HG02885 (cell line): ENCODE data around the gene FAM53A.
"Not testable (repeated sequence)": the region's sequence is repeated elsewhere in the genome, so short reads cannot be mapped to it uniquely, and the experiment has no call there.

Experiments used
- ATAC-seq: cut with Tn5 transposase; IDR thresholded peaks from one replicate; pipeline ENCODE4 v1.9.1; 2021; ENCODE audit warnings: mild to moderate bottlenecking; ENCODE audit not compliant: unreplicated experiment, poor library complexity

Gene FAM53A

DNA sequence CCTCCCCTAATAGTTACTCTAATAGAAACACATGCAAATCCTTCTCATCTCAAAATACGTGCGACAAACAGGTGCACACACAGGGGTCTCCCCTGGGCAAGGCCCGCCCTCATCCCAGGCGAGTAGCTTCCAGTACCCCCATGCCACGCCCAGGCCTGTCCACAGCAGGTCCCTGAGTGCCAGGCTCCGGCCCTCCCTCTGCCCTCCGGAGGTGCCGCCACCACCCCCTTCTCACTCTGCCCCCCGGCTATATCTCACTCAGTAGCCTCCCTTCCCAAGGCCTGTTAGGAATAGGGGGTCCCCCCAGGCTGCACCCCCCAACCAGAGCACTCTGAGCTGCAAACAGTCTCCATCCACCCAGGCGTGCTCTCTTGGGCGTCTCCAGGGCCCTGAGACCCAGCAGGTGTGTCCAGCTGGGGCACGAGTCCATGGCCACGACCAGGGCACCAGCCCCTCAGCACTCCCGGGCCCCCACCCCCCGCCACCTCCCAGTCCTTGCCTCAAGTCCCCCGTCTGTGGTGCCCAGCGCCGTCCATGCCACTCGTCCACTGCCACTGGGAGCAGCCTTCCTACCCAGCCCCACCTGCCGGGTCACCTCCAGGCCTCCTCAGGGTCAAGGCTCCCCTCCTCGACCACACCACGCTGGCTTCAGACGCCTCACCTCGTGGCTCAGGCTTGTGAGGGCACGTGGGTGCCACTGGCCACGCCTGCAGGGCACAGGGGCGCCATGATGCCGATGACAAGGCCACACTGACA, 41.7 kb downstream of the FAM53A start:
- ATAC-seq = no peak

DNA sequence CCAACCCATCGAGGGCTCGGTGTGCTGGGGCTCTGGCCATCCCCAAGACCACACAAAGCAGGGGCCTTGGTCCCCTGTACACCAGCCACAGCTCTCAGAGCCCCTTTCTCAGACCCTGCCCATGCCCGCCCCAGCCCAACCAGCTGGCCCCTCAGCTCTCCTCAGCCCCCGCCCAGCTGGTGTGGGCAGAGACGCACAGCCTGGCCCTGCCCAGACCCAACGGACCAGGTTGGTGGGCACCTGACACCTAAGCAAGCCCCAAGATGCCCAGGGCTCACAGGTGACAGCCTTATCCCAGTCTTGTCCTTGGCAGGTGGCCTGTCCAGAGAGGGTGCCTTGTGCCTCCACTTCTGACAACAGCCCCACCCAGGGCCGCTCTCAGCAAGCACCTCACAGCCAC, 42.4 kb downstream of the FAM53A start:
- ATAC-seq = no peak

GRCh38 chr4:1640716-1641503, 43.2 kb downstream of the FAM53A start:
- not testable (repeated sequence) for ATAC-seq

GRCh38 chr4:1640190-1640589, 43.9 kb downstream of the FAM53A start:
- ATAC-seq = no peak

GRCh38 chr4:1639299-1639868, 44.7 kb downstream of the FAM53A start:
- no peak for ATAC-seq

- no peak for ATAC-seq
Measured at GRCh38 chr4:1638873-1639272, 45.2 kb downstream of the FAM53A start.

DNA sequence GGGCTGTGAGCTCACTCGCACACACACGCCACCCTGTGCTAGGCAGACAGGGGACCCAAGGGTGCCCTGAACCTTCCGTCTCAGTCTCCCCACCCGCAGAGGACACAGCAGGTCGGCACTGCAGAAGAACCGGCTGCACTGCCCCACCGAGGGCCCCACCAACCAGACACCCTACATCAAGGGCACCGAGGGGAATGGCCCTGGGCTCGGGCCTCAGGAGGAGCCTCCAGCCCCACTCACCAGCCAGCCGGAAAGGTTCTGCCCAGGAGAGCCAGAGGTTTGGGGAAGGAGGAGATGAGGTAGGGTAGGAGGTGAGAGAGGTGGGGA, 45.9 kb downstream of the FAM53A start:
- ATAC-seq = no peak

GRCh38 chr4:1637580-1638271, 46.4 kb downstream of the FAM53A start:
- ATAC-seq = no peak

GRCh38 chr4:1636490-1637211, 47.5 kb downstream of the FAM53A start:
- ATAC-seq = no peak

- no peak for ATAC-seq
Measured at GRCh38 chr4:1635464-1635863, 48.6 kb downstream of the FAM53A start.

GRCh38 chr4:1633993-1634392, 50.1 kb downstream of the FAM53A start:
- no peak for ATAC-seq

DNA sequence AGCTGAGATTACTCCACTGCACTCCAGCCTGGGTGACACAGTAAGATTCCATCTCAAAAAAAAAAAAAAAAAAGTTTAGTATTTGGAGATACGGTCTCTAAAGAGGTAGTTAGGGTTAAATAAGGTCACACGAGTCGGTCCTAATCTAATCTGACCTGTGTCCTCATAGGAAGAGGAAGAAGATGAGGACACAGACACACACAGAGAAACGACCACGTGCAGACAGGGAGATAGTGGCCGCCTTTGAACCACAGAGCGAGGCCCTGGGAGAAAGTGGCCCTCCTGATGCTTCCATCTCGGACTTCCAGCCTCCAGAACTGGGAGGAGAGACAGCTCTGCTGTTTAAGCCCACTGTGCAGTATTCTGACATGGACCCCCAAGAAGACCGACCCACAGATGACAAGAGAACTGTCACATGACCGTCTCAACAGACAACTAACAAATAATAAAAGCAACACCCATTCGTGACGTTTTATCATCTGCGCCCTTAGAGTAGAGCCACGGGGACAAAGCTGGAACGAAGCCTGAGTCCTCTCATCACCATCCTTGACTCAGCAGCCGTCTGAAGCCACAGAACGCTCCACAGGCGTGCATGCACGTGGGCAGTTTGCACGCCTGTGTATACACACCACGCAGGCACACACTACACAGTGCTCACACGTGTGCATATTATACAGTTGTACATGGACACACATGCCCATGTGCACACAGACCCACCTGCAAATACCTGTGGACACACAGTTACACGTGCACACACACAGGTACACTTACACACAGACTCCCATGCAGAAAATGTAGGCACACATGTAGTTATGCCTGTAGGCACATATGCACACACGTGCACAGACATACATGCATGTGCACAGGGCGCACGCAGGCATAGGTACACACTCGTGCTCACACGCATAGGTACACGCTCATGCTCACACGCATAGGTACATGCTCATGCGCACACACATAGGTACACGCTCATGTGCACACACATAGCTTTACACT, 51.7 kb downstream of the FAM53A start:
- no peak for ATAC-seq

GRCh38 chr4:1631136-1631535, 53.0 kb downstream of the FAM53A start:
- ATAC-seq = no peak

DNA sequence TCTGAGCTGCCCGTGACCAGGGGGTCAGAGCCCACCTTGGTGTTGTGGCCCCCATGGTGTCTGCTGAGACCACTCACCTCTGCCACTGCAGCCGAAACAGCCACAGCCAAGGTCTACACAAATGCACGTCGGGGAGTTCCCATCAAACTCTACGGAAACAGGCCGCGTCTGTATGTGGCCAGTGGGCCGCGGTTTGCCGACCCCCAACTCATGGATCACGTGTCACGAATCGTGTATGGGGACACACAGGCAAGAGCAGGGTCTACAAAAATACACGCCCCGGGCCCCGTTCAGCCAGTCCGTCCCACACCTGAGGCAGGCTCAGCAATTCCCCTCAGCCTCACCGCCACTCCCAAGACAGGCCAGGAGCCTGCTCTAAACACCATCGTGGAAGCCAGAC, 53.8 kb downstream of the FAM53A start:
- ATAC-seq = no peak

DNA sequence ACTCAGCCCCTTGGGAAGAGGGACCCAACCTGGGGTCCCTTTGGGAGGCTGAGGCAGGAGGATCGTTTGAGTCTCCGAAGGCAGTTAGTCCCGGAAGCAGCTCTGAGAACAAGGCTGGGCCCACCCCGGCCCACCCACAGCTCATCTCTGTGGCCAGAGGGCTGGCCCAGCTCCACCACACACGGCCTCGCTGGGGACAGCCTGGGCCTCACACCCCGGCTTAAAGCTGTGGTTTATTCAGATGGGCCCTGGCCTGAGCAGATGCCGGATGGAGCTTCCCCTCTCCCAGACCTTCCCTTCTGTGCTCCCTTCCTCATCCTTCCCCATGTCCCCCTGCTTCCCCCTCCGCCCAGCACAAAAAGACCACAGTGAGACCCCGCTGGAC, 54.4 kb downstream of the FAM53A start:
- no peak for ATAC-seq

GRCh38 chr4:1628892-1629698, 55.0 kb downstream of the FAM53A start:
- ATAC-seq = peak; percentile 56

DNA sequence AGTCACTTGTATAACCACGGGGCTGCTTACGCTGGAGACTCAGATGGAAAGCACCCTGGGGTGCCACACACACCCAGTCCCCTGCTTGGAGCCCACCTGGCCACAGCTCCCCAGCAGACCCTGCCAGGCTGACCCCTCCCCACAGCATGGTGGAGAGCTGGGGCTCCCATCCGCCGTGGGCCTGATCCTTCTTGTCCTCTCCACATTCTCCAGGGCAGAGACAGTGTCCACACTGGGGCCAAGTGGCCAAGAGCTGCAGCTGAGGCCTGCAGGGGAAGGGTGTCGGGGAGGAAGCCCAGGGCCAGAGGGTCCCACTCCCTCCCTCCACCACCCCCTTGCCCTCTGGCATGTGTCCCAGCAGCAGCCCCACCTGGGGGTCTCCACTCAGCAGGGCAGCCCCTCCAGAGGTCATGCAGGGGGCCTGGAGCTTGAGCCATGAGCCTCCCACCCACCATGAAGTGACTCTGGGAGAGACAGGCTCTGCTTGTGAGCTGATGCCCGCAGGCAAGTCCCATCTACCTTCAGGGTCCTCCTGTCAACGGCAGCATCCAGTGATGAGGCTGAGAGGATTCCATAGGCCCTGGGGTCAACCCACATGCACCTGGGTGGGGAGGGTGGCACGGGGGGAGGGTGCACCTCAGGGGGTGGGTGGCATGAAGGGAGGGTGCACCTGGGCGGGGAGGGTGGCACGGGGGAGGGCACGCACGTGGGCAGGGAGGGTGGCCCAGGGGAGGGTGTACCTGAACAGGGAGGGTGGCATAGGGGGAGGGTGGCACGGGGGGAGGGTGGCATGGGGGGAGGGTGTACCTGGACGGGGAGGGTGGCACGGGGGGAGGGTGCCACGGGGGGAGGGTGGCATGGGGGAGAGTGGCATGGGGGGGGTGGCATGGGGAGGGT, 56.4 kb downstream of the FAM53A start:
- no peak for ATAC-seq
